OCI-LY1 (cell line): ENCODE results near the gene DLEC1.

Source experiments
- H2AFZ ChIP-seq: fragments of 200-600 bp; sonication (generic), shearing (Covaris generic); 2 replicates; pipeline ENCODE4 v1.6.0; 2014; ENCODE audit warnings: antibody characterized with exemption, mild to moderate bottlenecking, low read length
- H3F3A ChIP-seq: fragments of 200-600 bp; sonication (generic), shearing (Covaris generic); 2 replicates; pipeline ENCODE4 v1.6.0; 2014; ENCODE audit warnings: mild to moderate bottlenecking, antibody characterized with exemption, low read length, moderate library complexity; ENCODE audit not compliant: insufficient read depth
- H3K27ac ChIP-seq: fragments of 200-600 bp; sonication (generic); 2 replicates; pipeline ENCODE4 v1.5.1; 2014; ENCODE audit warnings: low read length, mixed run types, mild to moderate bottlenecking, low read depth; ENCODE audit not compliant: poor library complexity, severe bottlenecking
- H3K27me3 ChIP-seq: fragments of 200-600 bp; sonication (generic); 2 replicates; pipeline ENCODE4 v1.6.0; 2014; ENCODE audit warnings: antibody characterized with exemption, mild to moderate bottlenecking, low read length, moderate library complexity; ENCODE audit not compliant: insufficient read depth
- H3K36me3 ChIP-seq: fragments of 200-600 bp; sonication (generic); 2 replicates; pipeline ENCODE4 v1.6.1; 2014; ENCODE audit warnings: mild to moderate bottlenecking, antibody characterized with exemption, low read length, moderate library complexity, mixed read lengths; ENCODE audit not compliant: insufficient read depth
- H3K4me1 ChIP-seq: fragments of 200-600 bp; sonication (generic); 2 replicates; pipeline ENCODE4 v1.5.1; 2014; ENCODE audit warnings: mild to moderate bottlenecking, low read length, moderate library complexity; ENCODE audit not compliant: insufficient read depth, severe bottlenecking
- H3K4me2 ChIP-seq: fragments of 200-600 bp; sonication (generic), shearing (Covaris generic); 2 replicates; pipeline ENCODE4 v1.6.1; 2014; ENCODE audit warnings: low read length
- H3K4me3 ChIP-seq: fragments of 200-600 bp; sonication (generic); 2 replicates; pipeline ENCODE4 v1.5.1; 2014; ENCODE audit warnings: low read length, low read depth, mild to moderate bottlenecking, mixed read lengths; ENCODE audit not compliant: poor library complexity, severe bottlenecking
- H3K79me2 ChIP-seq: fragments of 200-600 bp; shearing (Covaris generic); 2 replicates; pipeline ENCODE4 v1.6.1; 2016; ENCODE audit warnings: mixed run types, low read length, mixed read lengths; ENCODE audit not compliant: insufficient read depth
- H3K9ac ChIP-seq: fragments of 200-600 bp; sonication (generic), shearing (Covaris generic); 2 replicates; pipeline ENCODE4 v1.6.1; 2014; ENCODE audit warnings: mild to moderate bottlenecking, low read length, mixed read lengths
- H3K9me2 ChIP-seq: fragments of 200-600 bp; sonication (generic), shearing (Covaris generic); 2 replicates; pipeline ENCODE4 v1.6.1; 2014; ENCODE audit warnings: low read depth, mild to moderate bottlenecking, low read length, mixed read lengths
- H3K9me3 ChIP-seq: fragments of 200-600 bp; shearing (Covaris generic); 2 replicates; pipeline ENCODE4 v1.6.1; 2014; ENCODE audit warnings: low read length, mixed read lengths
- H4K20me1 ChIP-seq: fragments of 200-600 bp; sonication (generic), shearing (Covaris generic); 2 replicates; pipeline ENCODE4 v1.6.0; 2016; ENCODE audit warnings: mild to moderate bottlenecking, low read length; ENCODE audit not compliant: insufficient read depth
- EZH2 ChIP-seq: fragments of 200-600 bp; sonication (generic), shearing (Covaris generic); IDR thresholded peaks from 2 replicates; pipeline ENCODE4 v1.8.0; 2017; ENCODE audit warnings: borderline replicate concordance, mixed run types, mild to moderate bottlenecking, antibody characterized with exemption, low read length, moderate library complexity, mixed read lengths
- TF ChIP-seq, protein P1 (sequence below): fragments of 200-600 bp; sonication (generic), shearing (Covaris generic); IDR thresholded peaks from 2 replicates; pipeline ENCODE4 v1.5.1; 2017; ENCODE audit warnings: mild to moderate bottlenecking, antibody characterized with exemption, low read length, moderate library complexity, mixed read lengths

Gene DLEC1

DNA sequence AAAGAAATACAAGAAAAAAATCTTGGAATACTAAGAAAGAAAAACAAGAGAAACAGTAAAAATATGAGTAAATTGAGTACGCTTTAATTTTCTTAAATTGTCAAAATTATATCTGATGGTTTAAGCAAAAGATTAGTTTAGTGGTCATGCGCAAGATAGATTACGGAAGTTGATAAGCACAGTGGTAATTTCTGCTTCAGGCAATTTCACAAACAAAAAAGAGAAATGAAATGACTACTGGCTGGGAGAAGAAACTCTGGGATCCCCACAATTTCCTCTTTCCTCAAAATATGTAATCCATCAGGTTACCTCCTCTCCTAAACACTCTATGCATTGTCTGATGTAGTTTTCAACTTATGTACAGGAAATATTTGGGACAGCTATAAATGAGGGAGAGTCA is 108.4 kb downstream of the DLEC1 start:
- Histone ChIP-seq H3K27ac (no peak overlapping the region), H3K79me2 (no peaks in the 10 kb centered on the region), H3K9ac (no peak overlapping the region), H3K4me3 (no peak overlapping the region), H3K9me3 (peaks cover 15% of the 10 kb centered on the region), H3K36me3 (peaks cover 2% of the 10 kb centered on the region; the same call in 1 of the 2 replicates), H3F3A (no peaks in the 10 kb centered on the region), H3K4me2 (no peak overlapping the region), H3K9me2 (no peaks in the 10 kb centered on the region), H3K27me3 (no peaks in the 10 kb centered on the region), H3K4me1 (peaks cover 8% of the 10 kb centered on the region), H4K20me1 (no peaks in the 10 kb centered on the region), H2AFZ (no peak overlapping the region)
- no peak for TF ChIP-seq EZH2
- TF ChIP-seq, protein P1, sequence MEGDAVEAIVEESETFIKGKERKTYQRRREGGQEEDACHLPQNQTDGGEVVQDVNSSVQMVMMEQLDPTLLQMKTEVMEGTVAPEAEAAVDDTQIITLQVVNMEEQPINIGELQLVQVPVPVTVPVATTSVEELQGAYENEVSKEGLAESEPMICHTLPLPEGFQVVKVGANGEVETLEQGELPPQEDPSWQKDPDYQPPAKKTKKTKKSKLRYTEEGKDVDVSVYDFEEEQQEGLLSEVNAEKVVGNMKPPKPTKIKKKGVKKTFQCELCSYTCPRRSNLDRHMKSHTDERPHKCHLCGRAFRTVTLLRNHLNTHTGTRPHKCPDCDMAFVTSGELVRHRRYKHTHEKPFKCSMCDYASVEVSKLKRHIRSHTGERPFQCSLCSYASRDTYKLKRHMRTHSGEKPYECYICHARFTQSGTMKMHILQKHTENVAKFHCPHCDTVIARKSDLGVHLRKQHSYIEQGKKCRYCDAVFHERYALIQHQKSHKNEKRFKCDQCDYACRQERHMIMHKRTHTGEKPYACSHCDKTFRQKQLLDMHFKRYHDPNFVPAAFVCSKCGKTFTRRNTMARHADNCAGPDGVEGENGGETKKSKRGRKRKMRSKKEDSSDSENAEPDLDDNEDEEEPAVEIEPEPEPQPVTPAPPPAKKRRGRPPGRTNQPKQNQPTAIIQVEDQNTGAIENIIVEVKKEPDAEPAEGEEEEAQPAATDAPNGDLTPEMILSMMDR: no peak

- H3K4me2 ChIP-seq: no peak overlapping the region
- no peak overlapping the region for H3K4me3 ChIP-seq
- H3K79me2 ChIP-seq: no peaks in the 10 kb centered on the region
- H4K20me1 ChIP-seq: no peaks in the 10 kb centered on the region
- no peaks in the 10 kb centered on the region for H3F3A ChIP-seq
- H3K27ac ChIP-seq: no peak overlapping the region
- H3K36me3 ChIP-seq: no peaks in the 10 kb centered on the region
- no peak for TF ChIP-seq EZH2
- TF ChIP-seq, protein P1: no peak
- peaks cover 15% of the 10 kb centered on the region for H3K9me3 ChIP-seq
- no peaks in the 10 kb centered on the region for H3K9me2 ChIP-seq
- H3K4me1 ChIP-seq: peaks cover 8% of the 10 kb centered on the region
- H3K27me3 ChIP-seq: no peaks in the 10 kb centered on the region
- no peak overlapping the region for H3K9ac ChIP-seq
- no peak overlapping the region for H2AFZ ChIP-seq
Observed at GRCh38 chr3:38148311-38148882, 109.4 kb downstream of the DLEC1 start.

- H3K27me3 ChIP-seq: no peaks in the 10 kb centered on the region
- TF ChIP-seq, protein P1: no peak
- no peak for TF ChIP-seq EZH2
- no peaks in the 10 kb centered on the region for H3F3A ChIP-seq
- no peaks in the 10 kb centered on the region for H4K20me1 ChIP-seq
- H3K27ac ChIP-seq: no peak overlapping the region
- peaks cover 8% of the 10 kb centered on the region for H3K4me1 ChIP-seq
- no peak overlapping the region for H3K9ac ChIP-seq
- no peaks in the 10 kb centered on the region for H3K36me3 ChIP-seq
- no peaks in the 10 kb centered on the region for H3K79me2 ChIP-seq
- H3K9me2 ChIP-seq: no peaks in the 10 kb centered on the region
- H3K4me3 ChIP-seq: no peak overlapping the region
- peaks cover 15% of the 10 kb centered on the region for H3K9me3 ChIP-seq
- H3K4me2 ChIP-seq: no peak overlapping the region
- no peak overlapping the region; the same call in 1 of the 2 replicates for H2AFZ ChIP-seq
Observed at GRCh38 chr3:38149708-38150107, 110.7 kb downstream of the DLEC1 start.
